ENCODE measurements around the gene BAK1.
"Not testable (repeated sequence)": the region's sequence is repeated elsewhere in the genome, so short reads cannot be mapped to it uniquely, and the experiment has no call there.

BAK1 gene

GRCh38 chr6:33607784-33608161 lies 27.7 kb upstream of the BAK1 start:
- DNase-seq, result no peak

- DNase-seq, result no peak
Measured at GRCh38 chr6:33607126-33607783, 27.2 kb upstream of the BAK1 start.

GRCh38 chr6:33606642-33607041 lies 26.6 kb upstream of the BAK1 start:
- DNase-seq, result no peak

GRCh38 chr6:33604941-33605854 lies 25.1 kb upstream of the BAK1 start:
- no peak for DNase-seq

GRCh38 chr6:33602180-33602579 lies 22.1 kb upstream of the BAK1 start:
- DNase-seq, result no peak

- DNase-seq, result no peak
Measured at GRCh38 chr6:33600761-33601160, 20.7 kb upstream of the BAK1 start.

GRCh38 chr6:33599413-33599938 lies 19.4 kb upstream of the BAK1 start:
- DNase-seq, result no peak

- no peak for DNase-seq
Measured at GRCh38 chr6:33597551-33598322, 17.7 kb upstream of the BAK1 start.

GRCh38 chr6:33596894-33597293 lies 16.8 kb upstream of the BAK1 start:
- DNase-seq, result not testable (repeated sequence)

GRCh38 chr6:33595001-33595846 lies 15.1 kb upstream of the BAK1 start:
- no peak for DNase-seq

- no peak for DNase-seq
Measured at GRCh38 chr6:33593414-33593727, 13.3 kb upstream of the BAK1 start.

- no peak for DNase-seq
Measured at GRCh38 chr6:33592595-33593413, 12.7 kb upstream of the BAK1 start.

GRCh38 chr6:33592280-33592594 lies 12.2 kb upstream of the BAK1 start:
- no peak for DNase-seq

GRCh38 chr6:33591424-33592032 lies 11.5 kb upstream of the BAK1 start:
- DNase-seq, result no peak

GRCh38 chr6:33590531-33591198 lies 10.6 kb upstream of the BAK1 start:
- no peak for DNase-seq

- peak; percentile 68 for DNase-seq
Measured at GRCh38 chr6:33589731-33590530, 9.9 kb upstream of the BAK1 start.

GRCh38 chr6:33589392-33589730 lies 9.3 kb upstream of the BAK1 start:
- no peak for DNase-seq

- DNase-seq, result no peak
Measured at GRCh38 chr6:33588894-33589293, 8.8 kb upstream of the BAK1 start.

GRCh38 chr6:33587529-33587928 lies 7.5 kb upstream of the BAK1 start:
- DNase-seq, result no peak

- DNase-seq, result no peak
Measured at GRCh38 chr6:33586108-33586640, 6.1 kb upstream of the BAK1 start.
